Smooth muscle cell (in vitro differentiated cells): Measurements from ENCODE around the gene PPP4R1. TPM values are rescaled to one million over a fixed set of nuclear protein-coding genes. Genes with fewer than 3 reads are reported as not detected.

Source experiments
- DNase-seq: peaks from one replicate; lab custom pipeline; 2025; ENCODE audit not compliant: unreplicated experiment; lab: John Stamatoyannopoulos, UW
- H2AFZ ChIP-seq: fragments of 200-600 bp; sonication (generic); 2 replicates; pipeline ENCODE4 v1.6.0; 2016; ENCODE audit warnings: antibody characterized with exemption, low read depth, mild to moderate bottlenecking
- H3F3A ChIP-seq: fragments of 200-600 bp; sonication (generic); 2 replicates; pipeline ENCODE4 v1.6.0; 2017; ENCODE audit warnings: antibody characterized with exemption, low read depth
- H3K27ac ChIP-seq: fragments of 200-600 bp; sonication (generic); 2 replicates; pipeline ENCODE4 v1.5.1; 2016; ENCODE audit warnings: low read depth, mild to moderate bottlenecking
- H3K27me3 ChIP-seq: fragments of 200-600 bp; sonication (generic); 2 replicates; pipeline ENCODE4 v1.6.1; 2016; ENCODE audit warnings: low read depth, mild to moderate bottlenecking
- H3K36me3 ChIP-seq: fragments of 200-600 bp; sonication (generic); 2 replicates; pipeline ENCODE4 v1.5.1; 2016; ENCODE audit warnings: low read depth
- H3K4me1 ChIP-seq: fragments of 200-600 bp; sonication (generic); 2 replicates; pipeline ENCODE4 v1.5.1; 2016; ENCODE audit warnings: low read depth
- H3K4me2 ChIP-seq: fragments of 200-600 bp; sonication (generic); 2 replicates; pipeline ENCODE4 v1.6.0; 2016; ENCODE audit warnings: mild to moderate bottlenecking
- H3K4me3 ChIP-seq: fragments of 200-600 bp; sonication (generic); 2 replicates; pipeline ENCODE4 v1.5.1; 2016; ENCODE audit warnings: mild to moderate bottlenecking
- H3K79me2 ChIP-seq: fragments of 200-600 bp; sonication (generic); 2 replicates; pipeline ENCODE4 v1.6.0; 2016; ENCODE audit warnings: low read depth, mild to moderate bottlenecking
- H3K9ac ChIP-seq: fragments of 200-600 bp; sonication (generic); 2 replicates; pipeline ENCODE4 v1.6.0; 2016; ENCODE audit warnings: low read depth
- H3K9me3 ChIP-seq: fragments of 200-600 bp; sonication (generic); replicated peaks from 2 replicates; pipeline ENCODE4 v1.5.1; 2016; ENCODE audit warnings: low read depth
- H4K20me1 ChIP-seq: fragments of 200-600 bp; sonication (generic); 2 replicates; pipeline ENCODE4 v1.6.0; 2016; ENCODE audit warnings: low read depth
- CTCF ChIP-seq: fragments of 200-600 bp; sonication (generic); IDR thresholded peaks from 2 replicates; pipeline ENCODE4 v1.5.1; 2017; ENCODE audit warnings: borderline replicate concordance, mild to moderate bottlenecking, antibody characterized with exemption; ENCODE audit not compliant: insufficient read depth, poor library complexity, severe bottlenecking
- WGBS: methylation state at CpG from one replicate; pipeline ENCODE4 v1.1.7; 2016; ENCODE audit warnings: low lambda C conversion rate; 5-methylcytosine and 5-hydroxymethylcytosine counted together
- polyA plus RNA-seq: library from polyadenylated mRNA; unstranded; fragments of >200 nt; fragmentation: Nextera tagmentation; extraction: Ambion mirVana; gene quantifications from 2 replicates; pipeline ENCODE4 v1.2.1, GENCODE V29; 2016
- total RNA-seq: library from RNA; depleted of rRNA; stranded (reverse); fragments of >200 nt; gene quantifications from 2 replicates; pipeline ENCODE4 v1.2.3, GENCODE V29; 2014

Gene PPP4R1
- total and polyA plus RNA-seq, 2 experiments from 2014 or later: 25.9 to 78.4 TPM

- Histone ChIP-seq H3K9ac (no peak overlapping the region), H3K27ac (peak overlapping the region; percentile 78), H3K36me3 (no peaks in the 10 kb centered on the region), H3K79me2 (no peaks in the 10 kb centered on the region), H2AFZ (no peak overlapping the region), H3K4me1 (peaks cover 14% of the 10 kb centered on the region), H3K9me3 (no peaks in the 10 kb centered on the region), H3F3A (peaks cover 23% of the 10 kb centered on the region), H3K4me2 (peak overlapping the region; percentile 36), H3K4me3 (no peak overlapping the region), H4K20me1 (no peaks in the 10 kb centered on the region), H3K27me3 (no peaks in the 10 kb centered on the region)
- DNase-seq: no peak
- TF ChIP-seq CTCF: no peak
- WGBS: 73% methylated on average over 8 of the region's 8 CpGs
Observed at GRCh38 chr18:9619990-9620389, 5.6 kb upstream of the PPP4R1 start.

- no peaks in the 10 kb centered on the region for H4K20me1 ChIP-seq
- peaks cover 23% of the 10 kb centered on the region for H3F3A ChIP-seq
- no peak overlapping the region for H2AFZ ChIP-seq
- no peak overlapping the region for H3K4me3 ChIP-seq
- no peaks in the 10 kb centered on the region for H3K27me3 ChIP-seq
- WGBS: 22% methylated on average over 1 of the region's 1 CpG
- peak overlapping the region; percentile 78 for H3K27ac ChIP-seq
- H3K36me3 ChIP-seq: no peaks in the 10 kb centered on the region
- H3K4me2 ChIP-seq: peak overlapping the region; percentile 36
- no peaks in the 10 kb centered on the region for H3K79me2 ChIP-seq
- no peaks in the 10 kb centered on the region for H3K9me3 ChIP-seq
- no peak for DNase-seq
- peaks cover 14% of the 10 kb centered on the region for H3K4me1 ChIP-seq
- H3K9ac ChIP-seq: no peak overlapping the region
- no peak for TF ChIP-seq CTCF
Observed at GRCh38 chr18:9619545-9619944, 5.2 kb upstream of the PPP4R1 start.

- WGBS: 32% methylated on average over 3 of the region's 3 CpGs
- Histone ChIP-seq H3K27me3 (no peaks in the 10 kb centered on the region), H3K4me2 (peak overlapping the region; percentile 36), H3K4me3 (no peak overlapping the region), H3K9ac (peak overlapping the region; percentile 16), H3K36me3 (no peaks in the 10 kb centered on the region), H3K9me3 (no peaks in the 10 kb centered on the region), H2AFZ (no peak overlapping the region), H3K27ac (peak overlapping the region; percentile 78), H3K79me2 (no peaks in the 10 kb centered on the region), H3K4me1 (peaks cover 14% of the 10 kb centered on the region), H3F3A (peaks cover 23% of the 10 kb centered on the region), H4K20me1 (no peaks in the 10 kb centered on the region)
- no peak for DNase-seq
- no peak for TF ChIP-seq CTCF
Observed at GRCh38 chr18:9619056-9619455, 4.7 kb upstream of the PPP4R1 start.

- no peak for TF ChIP-seq CTCF
- Histone ChIP-seq H3K79me2 (peaks cover 17% of the 10 kb centered on the region), H3K4me2 (no peak overlapping the region), H3K4me3 (no peak overlapping the region), H2AFZ (no peak overlapping the region), H3K36me3 (no peaks in the 10 kb centered on the region), H3K27ac (peak overlapping the region; percentile 73), H3K9me3 (no peaks in the 10 kb centered on the region), H3F3A (peaks cover 23% of the 10 kb centered on the region), H3K27me3 (no peaks in the 10 kb centered on the region), H4K20me1 (peaks cover 12% of the 10 kb centered on the region), H3K4me1 (peaks cover 24% of the 10 kb centered on the region), H3K9ac (no peak overlapping the region)
- WGBS: 75% methylated on average over 5 of the region's 5 CpGs
- no peak for DNase-seq
Observed at GRCh38 chr18:9617006-9617542, 2.7 kb upstream of the PPP4R1 start.
